Activated CD4-positive, alpha-beta T cell treated with anti-CD3 and anti-CD28 coated beads, Interleukin-2, Interleukin-4, amounts not matched to agents 100 ng/mL and 50 ng/mL, durations not matched to agents 16 hours and 8 hours (primary cell): ENCODE measurements around the gene ZSCAN31.
"Not testable (repeated sequence)": the region's sequence is repeated elsewhere in the genome, so short reads cannot be mapped to it uniquely, and the experiment has no call there.

ENCODE experiments used
- DNase-seq: peaks from one replicate; pipeline ENCODE4 v3.0.0-alpha.2; 2020; ENCODE audit warnings: low spot score

Gene ZSCAN31

DNA sequence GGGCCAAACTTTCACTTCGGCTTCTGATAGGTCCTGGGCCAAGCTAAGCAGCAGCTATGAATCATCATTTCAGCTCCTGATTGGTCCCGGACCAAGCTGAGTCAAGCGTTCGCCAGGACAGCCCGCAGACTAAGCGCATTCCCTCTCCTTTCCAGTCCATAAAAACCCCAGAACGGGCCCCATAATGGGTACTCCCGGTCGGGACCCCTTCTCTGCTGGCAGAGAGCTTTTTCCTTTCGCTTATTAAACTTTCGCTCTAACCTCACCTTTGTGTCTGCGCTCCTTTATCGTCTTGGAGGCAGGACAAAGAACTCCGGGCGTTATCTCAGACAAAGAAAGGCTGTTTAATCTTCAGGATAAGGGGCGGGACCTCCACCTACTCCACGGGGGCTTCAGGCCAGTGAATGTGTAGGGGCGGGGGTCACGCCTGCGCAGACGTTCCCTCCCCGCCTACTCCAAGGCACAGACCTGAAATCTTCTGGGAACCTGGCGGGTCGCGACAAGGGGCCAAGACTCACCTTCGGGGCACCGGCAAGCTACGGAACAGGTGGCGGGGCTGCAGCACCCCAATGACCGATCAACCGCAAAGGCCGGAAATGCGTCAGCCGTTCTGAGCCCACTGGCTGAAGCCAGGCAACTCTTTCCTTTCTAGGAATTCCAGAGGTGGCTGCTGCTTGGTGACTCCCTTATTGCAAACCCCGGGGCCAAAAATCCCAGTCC is at the start of gene ZSCAN31:
Gene ZSCAN31 (minus strand): TSS at position 585 of the 720 bp plus-strand sequence. CDS start 6,465 bp downstream, outside the sequence.
- peak; percentile 79 for DNase-seq

DNA sequence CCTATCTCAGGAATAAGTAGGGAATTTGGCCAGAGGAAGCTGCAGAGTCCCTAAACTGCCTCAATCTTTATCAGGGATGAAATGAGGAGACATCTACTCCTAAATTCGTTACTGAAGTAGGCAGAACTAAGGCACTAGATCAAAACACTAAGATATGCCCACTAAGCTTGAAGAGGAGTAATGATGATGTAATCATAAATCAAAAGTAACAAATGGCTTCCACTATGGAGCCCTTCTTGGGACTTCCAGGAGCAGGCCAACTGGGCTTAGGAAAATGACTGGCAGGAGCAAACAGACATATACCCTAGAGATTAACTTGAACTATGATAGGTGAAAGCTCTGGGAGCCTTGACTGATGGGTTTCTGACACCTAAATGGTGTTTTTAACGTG is 48.2 kb upstream of the ZSCAN31 start:
- DNase-seq = no peak

DNA sequence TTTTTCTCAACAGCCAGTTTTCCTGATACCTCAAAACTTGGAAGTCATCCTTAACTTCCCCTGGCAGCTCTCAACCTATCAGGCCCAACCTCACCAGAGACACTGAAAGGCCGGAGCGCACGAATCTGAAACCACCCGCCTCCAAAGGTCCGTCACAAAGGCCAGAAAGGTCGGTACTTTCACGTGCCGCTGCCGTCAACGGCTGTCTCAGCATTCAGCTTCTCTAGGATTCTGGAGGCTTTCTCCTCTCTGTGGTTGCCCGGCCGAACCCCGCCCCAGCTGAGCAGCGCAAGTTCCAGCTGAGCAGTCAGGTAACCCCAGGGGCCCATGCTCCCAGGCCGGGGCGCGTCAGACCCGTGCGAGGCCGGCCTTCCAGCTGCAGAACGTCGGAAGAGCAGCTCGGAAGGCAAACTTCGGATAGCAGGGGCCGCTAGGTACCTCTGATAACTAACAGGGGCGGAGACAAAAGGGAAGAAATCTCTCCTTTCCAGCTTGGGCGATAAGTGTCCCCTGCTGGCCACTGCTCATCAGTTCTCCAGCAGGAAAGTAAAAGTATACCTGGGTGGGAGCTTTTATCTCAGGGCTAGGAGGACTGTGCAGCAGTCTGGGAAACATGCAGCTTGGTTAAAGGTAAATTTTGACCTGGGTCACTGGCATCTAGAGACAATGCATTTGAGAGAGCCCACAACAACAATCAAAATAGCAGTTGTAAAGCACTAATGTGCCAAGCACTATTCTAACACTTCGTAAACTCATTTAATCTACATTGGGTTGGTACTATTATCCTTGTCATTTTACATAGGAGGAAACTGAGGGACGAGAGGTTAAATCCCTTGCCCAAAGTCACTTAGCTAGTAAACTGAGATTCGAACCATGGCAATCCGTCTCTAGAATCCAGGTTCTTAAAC is 47.5 kb upstream of the ZSCAN31 start:
- peak; percentile 21 for DNase-seq

DNA sequence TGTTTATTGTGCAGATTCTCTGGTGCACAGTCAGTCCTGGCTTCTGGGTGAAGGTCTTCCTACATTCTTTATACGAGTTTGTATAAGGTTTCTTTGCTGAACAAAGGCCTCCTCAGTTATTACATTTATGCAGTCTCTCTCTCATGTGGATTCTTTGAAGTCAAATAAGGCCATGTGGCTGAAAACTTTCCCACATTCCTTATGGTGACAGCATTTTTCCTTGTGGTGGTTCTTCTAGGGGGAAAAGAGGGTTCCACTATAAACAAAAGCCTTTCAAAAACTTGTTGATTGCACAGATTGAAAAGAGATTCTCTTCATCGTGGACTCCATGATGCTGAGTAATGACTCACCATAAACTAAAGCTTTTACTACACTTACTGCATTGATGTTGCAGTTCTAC is 44.4 kb upstream of the ZSCAN31 start:
- no peak for DNase-seq

DNA sequence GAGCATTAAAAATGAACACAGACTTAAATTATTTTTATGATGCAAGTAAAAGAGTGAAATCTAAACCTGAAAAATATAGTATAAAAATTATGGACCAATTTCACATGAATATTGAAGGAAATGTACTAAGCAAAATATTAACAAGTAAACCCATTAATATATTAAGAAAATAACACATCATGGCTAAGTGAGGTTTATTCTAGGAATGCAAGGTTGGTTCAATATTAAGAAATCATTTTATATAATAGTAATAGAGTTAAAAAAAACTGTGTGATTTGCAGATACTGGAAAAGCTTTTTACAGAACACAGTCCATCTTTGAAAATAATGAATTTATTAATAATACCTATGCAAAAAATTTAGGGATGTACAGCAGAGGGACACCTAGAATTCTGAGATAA is 42.7 kb upstream of the ZSCAN31 start:
- no peak for DNase-seq

DNA sequence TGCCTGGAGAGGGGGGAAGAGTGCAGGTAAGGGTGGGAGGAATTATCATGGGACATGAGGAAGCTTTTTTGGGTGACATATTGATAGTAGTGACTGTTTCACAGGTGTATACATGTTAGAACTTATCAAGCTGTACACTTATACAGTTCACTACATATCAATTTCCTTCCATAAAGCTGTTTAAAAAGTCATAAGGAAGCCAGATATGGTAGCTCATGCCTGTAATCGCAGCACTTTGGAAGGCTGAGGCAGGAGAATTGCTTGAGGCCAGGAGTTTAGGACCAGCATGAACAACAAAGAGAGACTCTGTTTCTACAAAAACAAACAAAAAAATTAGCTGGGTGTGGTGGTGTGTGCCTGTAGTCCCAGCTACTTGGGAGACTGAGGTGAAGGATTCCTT is 41.9 kb upstream of the ZSCAN31 start:
- no peak for DNase-seq

DNA sequence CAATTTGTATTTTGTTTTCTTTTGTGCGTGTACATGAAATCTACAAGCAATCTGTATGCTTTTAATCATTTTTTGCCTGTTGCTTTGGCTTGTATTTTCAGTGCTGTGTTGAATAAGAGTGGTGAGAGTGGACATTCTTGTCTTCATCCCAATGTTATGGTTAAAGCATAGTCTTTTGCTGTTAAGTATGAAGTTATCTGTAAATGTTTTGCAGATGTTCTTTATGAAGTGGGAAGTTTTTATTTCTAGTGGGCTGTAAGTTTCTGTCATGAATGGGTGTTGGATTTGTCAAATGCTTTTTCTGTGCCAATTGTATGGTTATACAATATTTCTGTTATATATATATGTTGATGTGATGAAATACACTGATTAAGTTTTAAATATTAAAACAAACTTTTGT is 38.0 kb upstream of the ZSCAN31 start:
- no peak for DNase-seq

DNA sequence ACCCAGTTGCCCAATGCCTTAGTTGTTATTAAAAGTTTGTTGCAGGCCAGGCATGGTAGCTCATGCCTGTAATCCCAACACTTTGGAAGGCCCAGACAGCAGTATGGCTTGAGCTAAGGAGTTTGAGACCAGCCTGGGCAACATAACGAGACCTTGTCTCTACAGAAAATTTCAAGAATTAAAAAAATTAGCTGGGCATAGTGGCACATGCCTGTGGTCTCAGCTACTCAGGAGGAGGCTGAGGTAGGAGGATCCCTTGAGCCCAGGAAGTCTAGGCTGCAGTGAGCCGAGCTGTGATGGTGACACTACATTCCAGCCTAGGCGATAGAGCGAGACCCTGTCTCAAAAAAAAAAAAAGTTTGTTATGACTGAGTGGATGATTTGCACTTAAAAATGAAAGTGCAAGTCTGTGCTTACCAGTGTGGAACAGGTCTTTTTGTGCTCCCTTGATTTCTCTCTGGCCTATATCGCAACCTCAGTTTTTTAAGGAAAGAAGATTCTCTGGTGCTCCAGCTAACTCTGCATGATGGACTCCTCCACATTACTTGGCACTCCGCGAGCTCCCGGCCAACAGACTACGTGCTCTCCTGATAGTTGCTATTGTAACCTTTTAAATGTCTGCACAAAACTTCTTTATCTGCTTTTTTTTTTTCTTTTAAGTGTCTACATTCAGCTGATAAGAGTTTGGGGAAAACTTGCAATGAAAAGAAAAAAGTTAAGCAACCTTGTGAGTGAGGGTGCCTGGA is 35.9 kb upstream of the ZSCAN31 start:
- no peak for DNase-seq

DNA sequence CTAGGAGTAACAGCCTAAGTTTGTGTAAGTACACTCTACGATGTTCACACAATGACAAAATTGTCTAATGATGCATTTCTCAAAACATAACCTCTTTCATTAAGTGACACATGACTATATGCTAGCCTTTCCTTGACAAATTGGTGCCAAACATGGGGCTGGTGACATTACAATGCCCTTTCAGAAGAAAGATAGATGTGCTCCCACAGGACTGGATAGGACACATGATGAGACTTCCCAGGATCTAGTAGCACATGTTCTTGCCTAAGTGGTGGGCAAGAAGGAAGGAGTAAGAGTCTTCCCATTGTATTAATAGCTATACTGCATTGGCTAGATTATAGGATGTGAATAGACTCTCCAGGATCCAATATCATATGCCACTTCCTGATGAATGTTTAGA is 35.3 kb upstream of the ZSCAN31 start:
- DNase-seq = no peak

DNA sequence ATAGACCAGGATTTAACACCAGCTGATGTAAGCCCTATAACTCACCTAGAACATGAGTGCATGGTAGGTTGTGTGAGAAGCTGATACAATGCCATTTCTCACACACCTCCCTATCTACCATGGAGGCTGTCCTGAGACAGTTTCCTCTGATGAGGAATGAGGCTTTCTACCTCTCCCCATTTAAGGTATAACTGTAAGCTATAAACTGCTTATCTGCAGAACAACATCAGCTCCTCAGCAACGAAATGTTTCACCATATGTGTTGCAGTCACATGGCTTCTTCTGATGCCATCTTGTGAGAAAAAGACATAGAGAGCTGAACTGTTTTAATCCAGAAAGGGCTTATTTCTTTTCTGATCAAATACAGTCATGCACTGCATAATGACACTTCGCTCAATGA is 34.5 kb upstream of the ZSCAN31 start:
- DNase-seq = no peak

DNA sequence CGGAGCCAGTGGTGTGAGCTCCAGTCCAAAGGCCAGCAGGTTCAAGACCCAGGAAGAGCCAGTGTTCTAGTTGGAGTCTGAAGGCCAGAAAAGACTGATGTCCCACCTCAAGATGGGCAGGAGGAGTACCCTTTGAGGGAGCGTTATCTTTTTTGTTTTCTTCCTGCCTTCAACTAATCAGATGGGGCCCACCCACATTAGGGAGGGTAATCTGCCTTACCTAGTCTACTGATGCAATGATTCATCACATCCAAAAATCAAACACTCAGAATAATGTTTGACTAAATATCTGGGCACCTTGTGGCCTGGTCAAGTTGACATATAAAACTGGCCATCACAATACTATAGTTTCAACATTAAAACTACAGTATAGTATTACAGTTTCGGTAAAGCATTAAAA is 33.5 kb upstream of the ZSCAN31 start:
- DNase-seq = no peak

DNA sequence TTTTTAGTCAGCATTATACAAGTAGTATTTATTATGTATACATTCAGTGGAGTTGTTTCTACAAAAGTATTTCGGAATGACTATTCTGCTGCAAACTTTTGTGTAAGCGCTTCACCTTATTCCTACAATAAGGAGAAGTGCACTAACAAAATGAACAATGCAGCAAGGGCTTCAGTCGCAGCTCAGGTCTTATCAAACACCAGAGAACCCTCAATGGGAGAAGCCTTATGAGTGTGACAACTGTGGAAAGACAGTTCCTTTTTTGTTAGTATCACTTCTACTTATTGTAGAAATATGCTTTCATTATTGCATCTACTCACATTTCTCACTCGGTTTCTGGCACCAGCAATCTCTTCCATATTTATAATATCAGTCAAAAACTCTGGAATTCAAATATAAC is 32.6 kb upstream of the ZSCAN31 start:
- no peak for DNase-seq

DNA sequence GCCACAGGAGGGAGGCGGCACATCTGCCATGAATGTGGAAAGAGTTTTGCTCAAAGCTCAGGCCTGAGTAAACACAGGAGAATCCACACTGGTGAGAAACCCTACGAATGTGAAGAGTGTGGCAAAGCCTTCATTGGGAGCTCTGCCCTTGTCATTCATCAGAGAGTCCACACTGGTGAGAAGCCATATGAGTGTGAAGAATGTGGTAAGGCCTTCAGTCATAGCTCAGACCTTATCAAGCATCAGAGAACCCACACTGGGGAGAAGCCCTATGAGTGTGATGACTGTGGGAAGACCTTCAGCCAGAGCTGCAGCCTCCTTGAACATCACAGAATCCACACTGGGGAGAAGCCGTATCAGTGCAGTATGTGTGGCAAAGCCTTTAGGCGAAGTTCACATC is 29.6 kb upstream of the ZSCAN31 start:
- DNase-seq = not testable (repeated sequence)

DNA sequence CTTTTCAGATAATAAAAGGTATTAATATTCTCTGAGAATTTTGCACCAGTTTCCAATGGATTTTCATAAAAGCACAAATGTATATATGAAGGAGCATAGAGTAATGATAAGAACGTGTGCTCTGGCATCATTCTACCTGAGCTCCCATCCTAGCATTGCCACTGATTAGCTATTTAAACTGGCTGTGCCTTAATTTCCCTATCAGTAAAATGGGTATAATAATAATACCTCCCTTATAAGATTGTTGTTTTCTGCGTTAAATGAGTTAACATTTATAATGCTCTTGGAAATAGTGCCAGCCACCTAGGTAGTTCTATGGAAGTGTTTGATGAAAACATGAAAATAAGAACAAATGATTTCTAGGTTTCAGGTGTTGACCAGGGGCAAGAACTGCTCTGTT is 25.0 kb upstream of the ZSCAN31 start:
- DNase-seq = no peak

DNA sequence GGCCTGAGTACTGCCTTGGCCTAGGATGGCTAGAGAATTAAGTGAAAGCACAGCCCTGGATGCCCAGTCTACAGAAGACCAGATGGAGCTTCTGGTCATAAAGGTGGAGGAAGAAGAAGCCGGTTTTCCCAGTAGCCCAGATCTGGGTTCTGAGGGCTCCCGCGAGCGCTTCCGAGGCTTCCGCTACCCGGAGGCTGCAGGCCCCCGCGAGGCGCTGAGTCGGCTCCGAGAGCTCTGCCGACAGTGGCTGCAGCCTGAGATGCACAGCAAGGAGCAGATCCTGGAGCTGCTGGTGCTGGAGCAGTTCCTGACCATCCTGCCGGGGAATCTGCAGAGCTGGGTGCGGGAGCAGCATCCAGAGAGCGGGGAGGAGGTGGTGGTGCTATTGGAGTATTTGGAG is 23.6 kb upstream of the ZSCAN31 start:
- not testable (repeated sequence) for DNase-seq

DNA sequence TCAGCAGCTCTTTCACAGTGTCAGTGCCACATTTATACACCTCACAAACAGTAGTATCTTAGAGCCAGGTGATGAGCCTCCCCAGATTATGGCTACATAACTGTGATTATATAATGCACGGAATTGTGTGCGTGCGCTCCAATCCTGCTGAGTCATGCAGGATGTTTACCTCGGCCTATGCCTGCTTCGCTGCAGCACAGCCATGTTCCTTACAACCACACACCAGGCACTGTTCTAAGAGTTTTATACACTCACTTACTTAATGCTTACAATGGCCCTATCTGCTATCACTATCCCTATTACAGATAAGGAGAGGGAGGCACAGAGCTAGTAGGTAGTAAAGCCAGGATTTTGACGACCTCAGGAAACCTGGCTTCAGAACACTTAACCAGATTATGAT is 21.1 kb upstream of the ZSCAN31 start:
- no peak for DNase-seq

DNA sequence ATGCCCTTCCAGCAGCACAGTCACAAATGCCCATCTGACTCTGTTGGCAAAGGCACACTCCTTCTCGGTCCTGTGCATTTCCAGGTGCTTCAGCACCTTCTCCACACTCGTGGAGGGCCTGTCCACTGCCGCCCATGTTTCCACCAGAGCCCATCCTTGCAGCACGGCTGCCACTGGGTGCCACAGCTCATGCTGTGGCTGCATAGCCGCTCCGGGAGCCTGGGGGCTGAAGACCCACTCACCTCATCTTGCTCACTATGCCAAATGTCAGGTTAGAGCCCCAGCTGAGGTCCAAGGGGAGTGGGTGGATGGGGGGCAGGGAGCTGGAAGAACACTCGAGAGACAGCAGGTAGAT is 20.7 kb upstream of the ZSCAN31 start:
- DNase-seq = no peak

DNA sequence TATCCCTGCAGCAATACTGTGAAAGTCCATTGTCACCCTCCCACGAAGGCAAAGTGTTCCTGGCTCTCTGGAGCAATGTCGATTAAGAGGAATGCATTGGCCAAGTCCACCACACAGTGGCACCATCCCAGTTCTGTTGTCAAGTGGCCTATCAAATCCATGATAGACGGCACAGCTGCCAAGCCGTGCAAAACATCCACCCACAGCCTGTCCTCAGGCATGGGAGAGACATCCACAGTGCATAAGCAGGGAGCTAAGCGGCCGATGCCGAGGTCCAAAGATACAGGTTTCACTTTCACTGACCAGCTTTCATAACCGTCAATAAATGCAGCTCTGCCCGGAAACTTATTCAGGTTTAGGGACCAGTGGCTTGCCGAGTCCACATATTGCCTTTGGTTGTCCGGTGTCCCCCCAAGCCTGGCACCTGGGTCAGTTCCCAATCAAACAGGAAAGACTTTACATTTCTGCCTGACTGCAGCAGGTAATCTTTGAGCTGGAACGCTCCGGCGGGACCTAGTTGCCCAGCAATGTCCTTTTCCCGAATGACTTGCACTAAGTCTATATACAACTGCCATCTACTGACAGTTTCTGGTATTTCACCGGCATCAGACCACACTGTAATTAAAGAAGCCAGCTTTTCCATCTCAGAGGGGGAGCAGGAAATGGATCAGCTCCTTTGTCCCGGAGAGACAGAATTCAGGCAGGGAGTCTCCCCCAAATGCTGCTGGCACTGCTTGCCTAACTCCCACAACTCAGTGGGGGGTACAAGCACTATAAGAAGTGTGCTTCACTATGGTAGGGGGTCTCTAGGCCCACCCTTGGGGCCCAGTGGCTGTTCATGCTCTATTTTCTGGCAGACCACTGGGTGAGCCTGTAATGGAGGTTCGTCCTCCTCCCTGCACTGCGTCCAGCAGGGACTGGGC is 20.1 kb upstream of the ZSCAN31 start:
- DNase-seq = peak; percentile 74

DNA sequence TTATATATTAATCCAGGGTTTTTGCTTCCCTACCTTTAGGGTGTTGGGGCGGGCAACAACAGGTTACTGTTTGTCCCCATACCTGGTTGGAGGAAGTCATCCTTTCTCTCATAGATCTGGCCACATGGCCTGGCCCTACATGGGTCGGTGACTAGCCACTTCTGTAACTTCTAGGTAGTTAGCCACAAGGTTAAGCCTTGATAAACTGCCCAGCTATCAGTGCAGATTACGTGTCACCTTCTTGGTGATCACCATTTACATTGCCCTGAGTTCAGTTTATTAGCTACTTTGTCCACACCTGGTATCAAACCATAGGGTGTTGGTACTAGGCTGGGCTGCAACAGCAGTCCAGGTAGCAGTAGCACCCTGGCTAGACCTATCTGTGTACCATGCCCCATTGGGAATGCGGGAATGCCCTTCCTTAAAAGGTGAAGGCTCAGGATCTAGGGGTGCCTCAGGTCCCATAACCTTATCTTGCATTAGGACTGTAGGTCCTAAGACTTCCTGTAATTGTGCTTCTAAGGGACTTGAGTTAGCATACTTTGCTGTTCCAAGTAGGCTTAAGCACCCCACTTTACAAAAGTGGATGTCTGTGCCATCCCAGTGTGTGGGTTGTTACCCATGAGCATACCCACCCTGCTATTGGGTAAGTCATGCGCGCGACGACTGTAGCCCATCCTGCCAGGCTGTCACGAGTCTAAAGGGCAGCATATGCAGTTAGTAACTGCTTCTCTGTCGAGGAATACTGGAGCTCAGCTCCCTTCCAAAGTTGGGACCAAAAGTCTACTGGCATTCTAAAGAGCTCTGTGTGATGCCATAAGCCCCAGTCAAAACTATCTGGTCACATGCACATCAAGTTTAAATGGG is 19.0 kb upstream of the ZSCAN31 start:
- DNase-seq = no peak

DNA sequence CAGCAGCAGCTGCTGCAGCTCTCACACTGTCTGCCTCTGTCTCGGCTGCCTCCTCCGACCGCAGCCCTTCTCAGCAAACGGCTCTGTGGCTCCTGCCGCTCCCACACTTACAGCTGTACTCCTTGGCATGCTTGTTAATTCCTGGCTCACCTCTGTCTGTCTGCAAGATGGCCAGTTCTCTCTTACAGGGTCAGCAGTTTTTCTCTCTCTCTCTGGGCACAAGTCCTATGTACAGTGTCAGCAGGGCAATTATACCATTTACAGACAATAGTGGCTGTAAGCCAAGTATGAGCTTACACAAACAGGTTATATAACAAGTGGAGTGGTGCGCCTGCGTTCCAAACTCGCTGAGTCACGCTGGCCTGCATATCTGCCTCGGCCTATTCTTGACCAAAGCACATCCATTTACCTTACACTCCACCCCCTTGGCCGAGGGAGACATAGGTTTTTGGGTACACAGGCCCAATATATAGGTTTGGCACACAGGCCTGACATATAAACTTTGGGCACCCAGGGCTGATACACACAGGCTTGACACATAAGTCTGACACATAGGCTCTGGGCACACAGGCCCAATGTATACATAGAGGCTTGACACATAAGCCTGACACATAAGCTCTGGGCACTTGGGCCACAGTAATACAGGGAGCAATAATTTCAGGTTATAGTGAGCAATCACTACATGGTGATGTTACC is 18.2 kb upstream of the ZSCAN31 start:
- no peak for DNase-seq
